GM12874 (cell line): ENCODE results near the gene IRF5.

Source experiments
- TF ChIP-seq, protein P1 (sequence below): IDR thresholded peaks from 2 replicates; pipeline ENCODE4 v1.5.1; 2011; ENCODE audit warnings: low read depth, mild to moderate bottlenecking, control low read depth, low read length, moderate library complexity; ENCODE audit not compliant: insufficient read depth

The IRF5 gene, protein sequence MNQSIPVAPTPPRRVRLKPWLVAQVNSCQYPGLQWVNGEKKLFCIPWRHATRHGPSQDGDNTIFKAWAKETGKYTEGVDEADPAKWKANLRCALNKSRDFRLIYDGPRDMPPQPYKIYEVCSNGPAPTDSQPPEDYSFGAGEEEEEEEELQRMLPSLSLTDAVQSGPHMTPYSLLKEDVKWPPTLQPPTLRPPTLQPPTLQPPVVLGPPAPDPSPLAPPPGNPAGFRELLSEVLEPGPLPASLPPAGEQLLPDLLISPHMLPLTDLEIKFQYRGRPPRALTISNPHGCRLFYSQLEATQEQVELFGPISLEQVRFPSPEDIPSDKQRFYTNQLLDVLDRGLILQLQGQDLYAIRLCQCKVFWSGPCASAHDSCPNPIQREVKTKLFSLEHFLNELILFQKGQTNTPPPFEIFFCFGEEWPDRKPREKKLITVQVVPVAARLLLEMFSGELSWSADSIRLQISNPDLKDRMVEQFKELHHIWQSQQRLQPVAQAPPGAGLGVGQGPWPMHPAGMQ

GRCh38 chr7:128937647-128938543 is at the start of gene IRF5:
Gene IRF5 (plus strand): TSS chr7:128937927. CDS start chr7:128942082, 4,155 bp downstream.
- TF ChIP-seq, protein P1, sequence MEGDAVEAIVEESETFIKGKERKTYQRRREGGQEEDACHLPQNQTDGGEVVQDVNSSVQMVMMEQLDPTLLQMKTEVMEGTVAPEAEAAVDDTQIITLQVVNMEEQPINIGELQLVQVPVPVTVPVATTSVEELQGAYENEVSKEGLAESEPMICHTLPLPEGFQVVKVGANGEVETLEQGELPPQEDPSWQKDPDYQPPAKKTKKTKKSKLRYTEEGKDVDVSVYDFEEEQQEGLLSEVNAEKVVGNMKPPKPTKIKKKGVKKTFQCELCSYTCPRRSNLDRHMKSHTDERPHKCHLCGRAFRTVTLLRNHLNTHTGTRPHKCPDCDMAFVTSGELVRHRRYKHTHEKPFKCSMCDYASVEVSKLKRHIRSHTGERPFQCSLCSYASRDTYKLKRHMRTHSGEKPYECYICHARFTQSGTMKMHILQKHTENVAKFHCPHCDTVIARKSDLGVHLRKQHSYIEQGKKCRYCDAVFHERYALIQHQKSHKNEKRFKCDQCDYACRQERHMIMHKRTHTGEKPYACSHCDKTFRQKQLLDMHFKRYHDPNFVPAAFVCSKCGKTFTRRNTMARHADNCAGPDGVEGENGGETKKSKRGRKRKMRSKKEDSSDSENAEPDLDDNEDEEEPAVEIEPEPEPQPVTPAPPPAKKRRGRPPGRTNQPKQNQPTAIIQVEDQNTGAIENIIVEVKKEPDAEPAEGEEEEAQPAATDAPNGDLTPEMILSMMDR = no peak

DNA sequence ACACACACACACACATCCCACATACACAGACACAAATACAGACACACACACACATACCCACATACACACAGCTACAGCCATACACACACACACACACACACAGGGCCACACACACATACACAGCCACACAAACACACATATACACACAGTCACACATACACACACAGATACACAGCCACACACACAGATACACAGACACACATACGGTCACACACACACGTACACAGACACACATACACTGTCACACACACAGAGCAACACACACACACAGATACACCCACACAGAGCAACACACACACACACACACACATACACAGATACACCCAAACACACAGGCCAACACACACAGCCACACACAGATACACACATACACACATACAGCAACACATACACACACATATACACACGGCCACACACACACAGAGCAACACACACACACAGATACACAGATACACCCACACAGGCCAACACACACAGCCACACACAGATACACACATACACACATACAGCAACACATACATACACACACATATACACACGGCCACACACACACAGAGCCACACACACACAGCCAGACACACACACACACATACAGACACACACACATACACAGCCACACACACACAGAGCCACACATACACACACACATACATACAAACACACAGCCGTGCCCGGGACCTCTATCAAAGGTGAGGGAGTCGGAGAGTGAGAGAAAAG is 49.5 kb upstream of the IRF5 start:
- TF ChIP-seq, protein P1 = no peak

DNA sequence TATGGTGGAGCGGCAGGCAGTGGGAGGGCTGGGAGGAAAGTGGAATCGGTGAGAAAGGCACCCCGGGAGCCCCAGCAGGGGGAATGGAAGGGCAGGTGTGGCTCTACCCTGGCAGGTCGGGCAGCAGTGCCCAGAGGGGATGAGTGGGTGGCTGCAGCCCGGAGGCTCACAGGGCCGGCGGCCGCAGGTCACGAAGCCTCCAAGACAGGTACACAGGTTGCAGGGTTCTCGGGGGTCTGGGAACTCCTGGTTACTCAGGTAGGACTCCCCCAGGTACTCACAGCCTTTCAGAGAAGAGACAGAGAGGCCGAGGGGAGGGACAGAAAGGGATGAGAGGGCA is 49.0 kb upstream of the IRF5 start:
- TF ChIP-seq, protein P1 = no peak

GRCh38 chr7:128889121-128889520 is 48.6 kb upstream of the IRF5 start:
- TF ChIP-seq, protein P1 = no peak

DNA sequence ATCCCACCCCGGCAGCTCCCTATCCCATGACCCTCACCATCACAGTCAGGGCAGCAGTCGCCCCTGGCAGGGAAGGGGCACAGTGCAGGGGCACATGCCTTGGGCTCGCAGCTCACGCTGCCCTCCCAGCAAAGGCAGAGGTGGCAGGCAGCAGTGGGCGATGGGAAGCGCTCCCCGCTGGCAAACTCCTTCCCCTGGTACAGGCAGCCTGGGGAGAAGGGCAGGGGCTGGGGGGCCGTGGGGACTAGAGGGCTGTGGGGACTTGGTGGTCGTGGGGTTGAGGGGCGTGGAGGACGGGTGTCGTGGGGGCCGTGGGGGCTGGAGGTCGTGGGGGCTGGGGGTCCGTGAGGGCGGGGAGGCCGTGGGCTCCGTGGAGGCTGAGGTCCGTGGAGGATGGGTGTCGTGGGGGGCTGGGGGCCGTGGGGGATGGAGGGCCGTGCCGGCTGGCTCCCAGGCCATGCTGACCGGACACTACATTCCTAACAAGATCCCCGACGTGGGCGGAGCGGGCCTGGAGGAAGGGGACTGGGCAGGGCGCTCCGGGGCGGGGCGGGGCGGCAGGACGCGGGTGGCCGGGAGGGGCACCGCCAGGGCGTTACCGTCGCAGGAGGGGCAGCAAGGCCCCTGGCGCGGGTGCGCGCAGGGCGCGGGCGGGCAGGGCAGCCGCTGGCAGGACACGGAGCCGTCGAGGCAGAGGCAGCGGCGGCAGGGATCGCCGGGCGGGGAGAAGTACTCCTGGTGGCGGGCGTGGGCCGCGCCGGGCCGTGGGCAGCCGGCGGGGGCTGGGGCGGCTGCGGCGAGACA is 47.2 kb upstream of the IRF5 start:
- TF ChIP-seq, protein P1 = no peak

DNA sequence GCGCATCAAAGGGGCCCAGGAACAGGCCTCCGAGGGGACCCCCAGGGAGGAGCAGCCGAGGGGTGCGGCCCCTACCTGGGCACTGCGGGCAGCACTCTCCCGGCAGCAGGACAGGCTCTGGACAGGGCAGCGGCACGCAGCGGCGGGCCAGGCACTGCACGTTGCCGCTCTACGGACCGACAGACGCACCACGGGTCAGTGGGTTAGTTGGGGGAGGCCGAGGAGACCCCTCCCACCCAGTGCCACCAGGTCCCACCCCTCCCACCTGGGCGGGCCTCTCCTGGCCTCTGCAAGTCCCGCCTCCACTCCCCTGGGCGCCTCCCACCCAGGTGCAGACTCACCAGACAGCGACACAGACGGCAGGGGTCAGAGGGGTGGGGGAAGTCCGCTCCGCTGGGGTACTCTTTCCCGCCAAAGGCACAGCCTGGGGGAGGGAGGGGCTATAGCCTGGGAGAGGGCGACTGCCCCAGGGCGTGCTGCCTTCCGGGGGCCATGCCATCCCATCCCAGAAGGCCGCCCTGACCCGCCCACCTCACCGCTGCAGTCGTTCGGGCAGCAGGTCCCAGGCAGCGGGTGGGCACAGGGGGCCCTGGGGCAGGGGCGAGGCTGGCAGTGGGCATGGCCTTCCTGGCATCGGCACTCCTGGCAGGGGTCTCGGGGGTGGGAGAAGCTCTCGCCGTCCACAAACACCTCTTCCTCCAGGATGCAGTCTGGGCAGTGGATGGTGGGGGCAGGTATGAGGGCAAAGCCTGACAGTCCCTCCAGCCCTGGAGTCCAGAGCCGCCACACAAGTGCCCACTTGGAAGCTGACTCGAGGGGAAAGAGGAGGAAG is 46.4 kb upstream of the IRF5 start:
- TF ChIP-seq, protein P1 = no peak
